GM21367 (cell line): ENCODE data around the gene PPM1E.
"Not testable (repeated sequence)": the region's sequence is repeated elsewhere in the genome, so short reads cannot be mapped to it uniquely, and the experiment has no call there.

Experiments used
- ATAC-seq: cut with Tn5 transposase; IDR thresholded peaks from one replicate; pipeline ENCODE4 v1.9.1; 2021; ENCODE audit not compliant: unreplicated experiment

PPM1E gene

GRCh38 chr17:58837699-58838098 is 82.0 kb downstream of the PPM1E start:
- no peak for ATAC-seq

GRCh38 chr17:58840820-58841612 is 85.4 kb downstream of the PPM1E start:
- no peak for ATAC-seq

- not testable (repeated sequence) for ATAC-seq
These were observed 90.8 kb downstream of the PPM1E start for GRCh38 chr17:58846413-58846812.

- ATAC-seq = not testable (repeated sequence)
These were observed 94.5 kb downstream of the PPM1E start for GRCh38 chr17:58850106-58850505.

GRCh38 chr17:58865301-58865700 is 109.6 kb downstream of the PPM1E start:
- ATAC-seq = no peak

GRCh38 chr17:58870747-58871146 is 115.1 kb downstream of the PPM1E start:
- no peak for ATAC-seq

- no peak for ATAC-seq
These were observed 118.3 kb downstream of the PPM1E start for GRCh38 chr17:58873926-58874325.

GRCh38 chr17:58875261-58875660 is 119.6 kb downstream of the PPM1E start:
- no peak for ATAC-seq

GRCh38 chr17:58884161-58884560 is 128.5 kb downstream of the PPM1E start:
- no peak for ATAC-seq

GRCh38 chr17:58886514-58886913 is 130.9 kb downstream of the PPM1E start:
- no peak for ATAC-seq

GRCh38 chr17:58889928-58890327 is 134.3 kb downstream of the PPM1E start:
- ATAC-seq = no peak

- ATAC-seq = no peak
These were observed 143.5 kb downstream of the PPM1E start for GRCh38 chr17:58899191-58899590.

GRCh38 chr17:58902322-58902721 is 146.7 kb downstream of the PPM1E start:
- ATAC-seq = no peak

GRCh38 chr17:58911741-58912343 is 156.2 kb downstream of the PPM1E start:
- ATAC-seq = no peak

GRCh38 chr17:58913552-58913951 is 157.9 kb downstream of the PPM1E start:
- no peak for ATAC-seq

GRCh38 chr17:58913971-58914769 is 158.5 kb downstream of the PPM1E start:
- no peak for ATAC-seq

- no peak for ATAC-seq
These were observed 161.6 kb downstream of the PPM1E start for GRCh38 chr17:58917228-58917627.

GRCh38 chr17:58918072-58918471 is 162.4 kb downstream of the PPM1E start:
- ATAC-seq = no peak

- ATAC-seq = no peak
These were observed 163.2 kb downstream of the PPM1E start for GRCh38 chr17:58918884-58919283.

GRCh38 chr17:58920773-58921172 is 165.1 kb downstream of the PPM1E start:
- no peak for ATAC-seq

- ATAC-seq = no peak
These were observed 177.3 kb downstream of the PPM1E start for GRCh38 chr17:58932956-58933355.

GRCh38 chr17:58936295-58936694 is 180.6 kb downstream of the PPM1E start:
- no peak for ATAC-seq
